Adrenal gland (tissue), 12 donors: ENCODE measurements around the gene UBE2A. TPM values are rescaled to one million over a fixed set of nuclear protein-coding genes. Genes with fewer than 3 reads are reported as not detected.

Experiments used
- DNase-seq, 7 donors: peaks; one replicate each; pipeline ENCODE4 v3.0.0-alpha.2; 2019 to 2020
- H3K27ac ChIP-seq, 5 donors: fragments of 200-600 bp; sonication (generic) in 4 of 5; 1 replicate in 3 of 5; 2 replicates in 2 of 5; pipeline versions ENCODE4 v1.5.1 to v1.8.0; 2016 to 2020; ENCODE audit warnings: mild to moderate bottlenecking in 1 of 5
- H3K27me3 ChIP-seq: fragments of 200-600 bp; 2 replicates; pipeline ENCODE4 v1.8.0; 2021
- H3K36me3 ChIP-seq, 2 donors: fragments of 200-600 bp; replicated peaks in 1 of 2; 1 replicate in 1 of 2; 2 replicates in 1 of 2; pipeline versions ENCODE4 v1.5.1 to v1.8.0; 2018 to 2022
- H3K4me1 ChIP-seq, 2 donors: fragments of 200-600 bp; replicated peaks in 1 of 2; 1 replicate in 1 of 2; 2 replicates in 1 of 2; pipeline versions ENCODE4 v1.5.1 to v1.8.0; 2018 to 2021
- H3K4me3 ChIP-seq, 4 donors: fragments of 200-600 bp; sonication (generic) in 3 of 4; one replicate each; pipeline ENCODE4 v1.5.1; 2016 to 2018
- H3K9me3 ChIP-seq, 3 donors: fragments of 200-600 bp; sonication (generic) in 1 of 3; replicated peaks in 1 of 3; 1 replicate in 2 of 3; 2 replicates in 1 of 3; pipeline versions ENCODE4 v1.5.1 to v1.8.0; 2016 to 2021
- CTCF ChIP-seq, 6 experiments: fragments of 450-650 bp in 4 of 6; fragments of 200-600 bp in 2 of 6; sonication (generic) in 1 of 6; IDR thresholded peaks; 1 replicate in 5 of 6; 2 replicates in 1 of 6; pipeline versions ENCODE4 v1.5.1 to v1.8.0; 2016 to 2021; ENCODE audit warnings: antibody characterized with exemption in 6 of 6, mild to moderate bottlenecking in 2 of 6, moderate library complexity in 1 of 6
- POLR2A ChIP-seq, 2 donors: fragments of 450-650 bp; IDR thresholded peaks; one replicate each; pipeline ENCODE4 v1.6.1; 2017; ENCODE audit warnings: antibody characterized with exemption in 2 of 2, mild to moderate bottlenecking in 2 of 2, moderate library complexity in 1 of 2
- WGBS, 4 donors: extraction: QIAGEN DNeasy Blood & Tissue Kit in 2 of 4; methylation state at CpG; one replicate each; pipeline versions ENCODE4 v1.1.5 to v1.1.7; 2013 to 2017; 5-methylcytosine and 5-hydroxymethylcytosine counted together
- intact Hi-C, 2 donors: fragments of 100-400 bp; cut with DNase I; formaldehyde crosslinking; loops; one replicate each; pipeline versions ENCODE4 v1.14.1 to v1.15.0; 2022 to 2023
- polyA plus RNA-seq, 3 donors: library from polyadenylated mRNA; stranded (reverse); fragments of 200-250 nt in 2 of 3; fragments of 350-450 nt in 1 of 3; fragmentation: Illumina TruSeq in 1 of 3; extraction: RNeasy Lipid Tissue Mini Kit (QIAGEN cat#74804) in 1 of 3; gene quantifications; one replicate each; pipeline ENCODE4 v1.2.3, GENCODE V29; 2013 to 2014
- total RNA-seq, 9 donors: library from RNA; depleted of rRNA in 4 of 9; stranded (reverse); fragments of >200 nt in 4 of 9; fragments of 120-200 nt in 1 of 9; fragmentation: NEBNext Ultra II Directional in 1 of 9; extraction: Animal tissue kit (Norgen Biotek cat#: 25700) in 1 of 9; gene quantifications; one replicate each; pipeline versions ENCODE4 v1.1.0 to v1.2.4, GENCODE V29; 2013 to 2023
- donor health status: healthy with polysubstance abuse.
- donor health status: Bipolar disorder and iron deficiency.
- donor health status: DM: yes; HTN: yes; CAD: no.
- donor health status: DM: no; HTN: no; CAD: no.
- donor health status: DM: no; HTN: no; CAD: no.
- donor health status: DM: yes; HTN: yes; CAD: no.

UBE2A gene
- total and polyA plus RNA-seq, 12 donors, result 18.3 to 88.4 (median 34.4) TPM

GRCh38 chrX:119579414-119579813, 5.1 kb downstream of the UBE2A start:
- H3K27me3 ChIP-seq, result no peaks in the 10 kb centered on the region
- DNase-seq, result no peak
- H3K4me1 ChIP-seq, result peaks cover 0 to 10% of the 10 kb centered on the region in 2 donors
- H3K27ac ChIP-seq, result no peak overlapping the region
- no peak overlapping the region for H3K4me3 ChIP-seq
- intact Hi-C loops, result no loop called here
- TF ChIP-seq POLR2A (IDR thresholded peaks at IDR 0.05), result no peak
- no peak for TF ChIP-seq CTCF (IDR thresholded peaks at IDR 0.05)
- H3K36me3 ChIP-seq, result no peaks in the 10 kb centered on the region
- no peaks in the 10 kb centered on the region for H3K9me3 ChIP-seq

GRCh38 chrX:119583431-119584059, 9.2 kb downstream of the UBE2A start:
- no peaks in the 10 kb centered on the region for H3K4me1 ChIP-seq
- H3K27ac ChIP-seq, result no peak overlapping the region
- WGBS, 4 donors, result 28 to 49% (median 33%) methylated on average over 2 of the region's 2 CpGs
- intact Hi-C loops, result no loop called here
- no peak for DNase-seq
- H3K27me3 ChIP-seq, result no peaks in the 10 kb centered on the region
- TF ChIP-seq CTCF (IDR thresholded peaks at IDR 0.05), result no peak
- no peak for TF ChIP-seq POLR2A (IDR thresholded peaks at IDR 0.05)
- H3K9me3 ChIP-seq, result no peaks in the 10 kb centered on the region
- no peaks in the 10 kb centered on the region for H3K36me3 ChIP-seq
- H3K4me3 ChIP-seq, result no peak overlapping the region

- H3K4me3 ChIP-seq, result no peak overlapping the region
- no peak for DNase-seq
- TF ChIP-seq POLR2A (IDR thresholded peaks at IDR 0.05) (no peak), CTCF (IDR thresholded peaks at IDR 0.05) (no peak)
- H3K27ac ChIP-seq, result no peak overlapping the region
- H3K36me3 ChIP-seq, result no peaks in the 10 kb centered on the region
- intact Hi-C loops, result no loop called here
- H3K27me3 ChIP-seq, result no peaks in the 10 kb centered on the region
- H3K9me3 ChIP-seq, result no peaks in the 10 kb centered on the region
- no peaks in the 10 kb centered on the region for H3K4me1 ChIP-seq
- 91 to 97% (median 94%) methylated on average over 3 to 5 of the region's 5 CpGs for WGBS, 4 donors
Observed at GRCh38 chrX:119589810-119590209, 15.4 kb downstream of the UBE2A start.

- no peaks in the 10 kb centered on the region for H3K4me1 ChIP-seq
- no peaks in the 10 kb centered on the region for H3K36me3 ChIP-seq
- H3K27me3 ChIP-seq, result no peaks in the 10 kb centered on the region
- TF ChIP-seq CTCF (IDR thresholded peaks at IDR 0.05) (no peak), POLR2A (IDR thresholded peaks at IDR 0.05) (no peak)
- H3K27ac ChIP-seq, result no peak overlapping the region
- intact Hi-C loops, result no loop called here
- 64 to 80% (median 77%) methylated on average over 7 to 9 of the region's 9 CpGs for whole genome bisulfite sequencing, 4 donors
- no peak overlapping the region for H3K4me3 ChIP-seq
- no peak for DNase-seq
- no peaks in the 10 kb centered on the region for H3K9me3 ChIP-seq
Observed at GRCh38 chrX:119602701-119603255, 28.4 kb downstream of the UBE2A start.
